ENCODE measurements around the gene KCNJ11.

GRCh38 chr11:17395978-17396377 lies 7.5 kb upstream of the KCNJ11 start:
- TF ChIP-seq CTCF (IDR thresholded peaks at IDR 0.05; ENCODE audit: poor library complexity): no peak
- no peak for TF ChIP-seq EZH2phosphoT487 (IDR thresholded peaks at IDR 0.05; ENCODE audit: low read depth, severe bottlenecking, unreplicated experiment)
- no peak for TF ChIP-seq EZH2 (IDR thresholded peaks at IDR 0.05; ENCODE audit: borderline replicate concordance)
